Natural killer cell treated with Interleukin-12 subunit alpha and Interleukin-12 subunit beta and Interleukin-15 and Interleukin-18, amount 100 ng/mL, for 72 hours (primary cell): ENCODE results near the gene C1orf21. TPM values are rescaled to one million over a fixed set of nuclear protein-coding genes. Genes with fewer than 3 reads are reported as not detected.

ENCODE experiments used
- ATAC-seq, 2 donors: fragments of 150-1000 bp; cut with Tn5 transposase in 1 of 2; sonication (Bioruptor Pico), chemical (Tn5 transposase) in 1 of 2; 2 replicates each; pipeline ENCODE4 v1.10.0; 2021
- DNase-seq: peaks from one replicate; pipeline ENCODE4 v3.0.0; 2022; ENCODE audit warnings: low spot score
- H3K27ac Mint-ChIP-seq, 2 donors: 1 replicate in 1 of 2; 2 replicates in 1 of 2; pipeline ENCODE4 v1.8.0; 2022; ENCODE audit warnings: mixed read lengths in 2 of 2, mild to moderate bottlenecking in 1 of 2, moderate library complexity in 1 of 2
- H3K27me3 Mint-ChIP-seq, 2 donors: 1 replicate in 1 of 2; 2 replicates in 1 of 2; pipeline ENCODE4 v1.8.0; 2022; ENCODE audit warnings: mixed read lengths in 2 of 2
- H3K36me3 Mint-ChIP-seq: one replicate; pipeline ENCODE4 v1.8.0; 2022; ENCODE audit warnings: mixed read lengths
- H3K4me1 Mint-ChIP-seq, 2 donors: 1 replicate in 1 of 2; 2 replicates in 1 of 2; pipeline ENCODE4 v1.8.0; 2022; ENCODE audit warnings: low read depth in 2 of 2, mixed read lengths in 2 of 2, mild to moderate bottlenecking in 1 of 2
- H3K4me3 Mint-ChIP-seq: one replicate; pipeline ENCODE4 v1.8.0; 2022; ENCODE audit warnings: mixed read lengths
- H3K9me3 Mint-ChIP-seq: 2 replicates; pipeline ENCODE4 v1.8.0; 2022; ENCODE audit warnings: mixed read lengths
- total RNA-seq, 2 donors: library from RNA; stranded (reverse); gene quantifications; one replicate each; pipeline ENCODE4 v1.2.3, GENCODE V29; 2022

C1orf21 gene
- total RNA-seq, 2 donors from 2014 or later = 18.0 to 28.3 TPM

DNA sequence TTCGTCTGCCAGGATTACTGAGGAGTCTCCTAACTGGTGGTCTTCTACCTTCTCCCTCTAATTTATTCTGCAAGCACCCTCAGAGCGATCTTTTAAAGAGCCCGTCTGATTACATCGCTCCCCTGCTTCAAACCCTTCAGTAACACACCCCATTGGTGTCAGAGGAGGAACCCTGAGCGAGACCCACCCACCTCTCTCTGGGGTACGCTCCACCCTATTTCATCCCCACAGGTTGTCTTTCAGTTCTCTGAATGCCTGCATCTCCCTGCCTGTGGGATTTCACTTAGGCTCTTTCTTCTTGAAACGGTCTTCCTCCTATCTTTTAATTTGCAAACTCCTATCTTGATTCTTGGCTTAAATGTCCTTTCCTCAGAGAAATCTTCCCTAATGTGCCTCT is 39.4 kb downstream of the C1orf21 start:
- H3K4me1 Mint-ChIP-seq = peaks cover 47 to 49% of the 10 kb centered on the region in 2 donors
- ATAC-seq (no peak), DNase-seq (no peak)
- H3K27ac Mint-ChIP-seq = peak overlapping the region in 1 of 2 donors; percentile 44
- peaks cover 5% of the 10 kb centered on the region for H3K36me3 Mint-ChIP-seq
- no peak overlapping the region for H3K4me3 Mint-ChIP-seq
- no peaks in the 10 kb centered on the region for H3K27me3 Mint-ChIP-seq
- H3K9me3 Mint-ChIP-seq = no peaks in the 10 kb centered on the region

DNA sequence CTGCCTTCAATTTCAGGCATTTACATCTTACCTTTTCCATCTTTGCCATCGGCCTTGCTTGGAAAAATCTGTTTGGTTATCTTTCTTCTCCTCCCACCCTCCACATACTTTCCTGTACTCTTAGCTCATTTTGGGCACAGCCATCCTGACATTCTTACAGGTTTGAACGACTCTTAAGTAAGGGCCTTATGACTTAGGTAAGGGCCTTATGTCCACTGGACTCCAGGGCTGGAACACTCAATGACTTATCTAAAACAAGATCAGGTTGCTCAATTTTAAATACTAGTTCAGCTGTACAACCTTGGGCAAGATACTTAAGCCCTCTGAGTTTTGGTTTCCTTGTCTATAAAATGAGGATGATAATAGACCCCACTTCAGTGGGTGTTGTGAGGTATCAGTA is 40.9 kb downstream of the C1orf21 start:
- no peaks in the 10 kb centered on the region for H3K9me3 Mint-ChIP-seq
- H3K27ac Mint-ChIP-seq = peak overlapping the region in 1 of 2 donors; percentile 6
- no peak for ATAC-seq
- peaks cover 11% of the 10 kb centered on the region for H3K36me3 Mint-ChIP-seq
- no peak for DNase-seq
- peaks cover 41 to 43% of the 10 kb centered on the region in 2 donors for H3K4me1 Mint-ChIP-seq
- H3K27me3 Mint-ChIP-seq = no peaks in the 10 kb centered on the region
- H3K4me3 Mint-ChIP-seq = no peak overlapping the region

DNA sequence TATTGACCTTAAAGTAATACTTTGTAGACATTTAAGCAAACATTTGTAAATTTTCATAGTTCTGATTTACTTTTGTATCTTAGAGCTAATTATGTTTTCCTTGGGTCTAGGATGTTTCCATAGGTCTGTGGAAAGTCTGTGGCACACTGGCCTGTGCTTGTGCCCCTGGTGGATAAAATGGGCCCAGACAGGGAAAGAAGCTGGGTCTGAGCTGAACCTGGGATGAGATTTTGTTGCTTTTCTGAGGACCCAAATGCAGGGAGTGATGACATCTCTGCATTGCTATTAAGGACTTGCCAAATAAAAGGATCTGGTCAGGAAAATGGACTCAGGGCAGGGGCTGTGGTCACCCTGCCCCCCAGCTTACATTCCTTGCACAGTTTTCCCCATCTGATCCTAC is 41.8 kb downstream of the C1orf21 start:
- Mint-ChIP-seq H3K27me3 (no peaks in the 10 kb centered on the region), H3K9me3 (no peaks in the 10 kb centered on the region), H3K4me3 (no peak overlapping the region), H3K4me1 (peaks cover 39 to 40% of the 10 kb centered on the region in 2 donors), H3K36me3 (peaks cover 11% of the 10 kb centered on the region), H3K27ac (no peak overlapping the region)
- DNase-seq (no peak), ATAC-seq (no peak)

DNA sequence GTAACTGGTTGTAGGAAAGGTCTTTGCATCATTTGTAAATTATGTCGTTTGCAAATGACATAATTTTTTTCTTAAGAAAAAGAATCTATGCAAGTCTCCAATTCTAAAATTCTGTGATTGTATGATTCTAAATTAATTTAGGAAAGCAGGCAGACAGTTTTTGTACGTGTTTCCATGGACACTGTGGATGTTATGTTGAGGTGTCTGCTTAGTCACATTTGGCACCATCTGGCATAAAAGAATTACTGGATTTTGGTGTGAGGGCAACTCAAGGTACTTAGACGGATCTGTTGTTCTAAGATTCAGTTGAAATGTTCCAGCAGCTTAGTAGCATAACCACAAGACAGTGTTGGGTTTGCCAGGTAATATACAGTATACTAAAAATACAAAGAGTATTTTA is 42.5 kb downstream of the C1orf21 start:
- ATAC-seq (no peak), DNase-seq (no peak)
- Mint-ChIP-seq H3K4me3 (no peak overlapping the region), H3K36me3 (peaks cover 11% of the 10 kb centered on the region), H3K27ac (no peak overlapping the region), H3K27me3 (no peaks in the 10 kb centered on the region), H3K9me3 (no peaks in the 10 kb centered on the region), H3K4me1 (peaks cover 32 to 37% of the 10 kb centered on the region in 2 donors)

DNA sequence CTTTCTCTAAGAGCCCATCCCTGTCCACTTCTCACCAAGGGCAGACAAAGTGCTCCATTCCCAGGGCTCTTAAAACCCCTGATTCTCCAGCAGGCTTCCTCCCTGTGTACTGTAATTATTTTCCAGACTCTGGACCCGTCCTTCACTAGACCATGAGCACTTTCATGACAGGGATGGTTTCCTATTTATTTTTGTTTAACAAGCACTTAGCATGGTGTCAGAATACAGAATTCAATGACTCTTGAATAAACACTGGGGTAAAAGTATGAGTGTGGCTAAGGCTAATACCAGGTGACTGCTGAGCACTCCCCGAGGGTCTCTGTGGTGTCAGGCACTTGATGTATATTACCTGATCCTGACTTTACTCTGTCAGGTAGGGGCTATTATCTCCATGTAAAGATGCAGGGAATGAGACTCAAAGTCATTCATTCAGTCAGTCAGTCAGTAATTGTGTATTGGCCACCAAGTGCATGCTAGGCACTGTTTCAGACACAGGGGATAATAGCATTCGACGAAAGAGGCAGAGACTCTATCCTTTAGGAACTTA is 47.2 kb downstream of the C1orf21 start:
- H3K4me1 Mint-ChIP-seq = peaks cover 8 to 13% of the 10 kb centered on the region in 2 donors
- H3K27me3 Mint-ChIP-seq = no peaks in the 10 kb centered on the region
- H3K9me3 Mint-ChIP-seq = no peaks in the 10 kb centered on the region
- peaks cover 6% of the 10 kb centered on the region for H3K36me3 Mint-ChIP-seq
- no peak overlapping the region for H3K27ac Mint-ChIP-seq
- no peak overlapping the region for H3K4me3 Mint-ChIP-seq
- no peak for ATAC-seq
- DNase-seq = no peak

DNA sequence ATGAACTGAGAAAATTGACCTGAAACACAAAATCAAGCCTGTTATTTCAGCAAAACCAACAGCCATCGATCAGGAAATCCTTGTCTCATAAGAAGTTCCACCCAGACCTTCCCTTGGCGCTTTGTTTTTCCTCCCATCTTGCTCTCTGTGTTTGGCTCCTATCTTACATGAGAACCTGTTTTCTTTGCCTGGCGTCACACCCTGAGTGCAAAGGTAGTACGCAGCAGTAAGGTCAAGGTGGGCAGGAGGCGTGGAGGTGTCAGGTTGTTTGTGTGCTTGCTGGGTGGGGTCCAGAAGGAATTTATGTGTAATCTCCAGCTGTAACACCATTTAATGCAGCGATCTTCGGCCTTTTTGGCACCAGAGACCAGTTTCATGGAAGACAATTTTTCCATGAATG is 50.5 kb downstream of the C1orf21 start:
- no peaks in the 10 kb centered on the region for H3K9me3 Mint-ChIP-seq
- ATAC-seq (no peak), DNase-seq (no peak)
- no peak overlapping the region for H3K4me3 Mint-ChIP-seq
- H3K27ac Mint-ChIP-seq = no peak overlapping the region
- H3K4me1 Mint-ChIP-seq = peaks cover 16% of the 10 kb centered on the region in 2 donors
- no peaks in the 10 kb centered on the region for H3K27me3 Mint-ChIP-seq
- no peaks in the 10 kb centered on the region for H3K36me3 Mint-ChIP-seq

DNA sequence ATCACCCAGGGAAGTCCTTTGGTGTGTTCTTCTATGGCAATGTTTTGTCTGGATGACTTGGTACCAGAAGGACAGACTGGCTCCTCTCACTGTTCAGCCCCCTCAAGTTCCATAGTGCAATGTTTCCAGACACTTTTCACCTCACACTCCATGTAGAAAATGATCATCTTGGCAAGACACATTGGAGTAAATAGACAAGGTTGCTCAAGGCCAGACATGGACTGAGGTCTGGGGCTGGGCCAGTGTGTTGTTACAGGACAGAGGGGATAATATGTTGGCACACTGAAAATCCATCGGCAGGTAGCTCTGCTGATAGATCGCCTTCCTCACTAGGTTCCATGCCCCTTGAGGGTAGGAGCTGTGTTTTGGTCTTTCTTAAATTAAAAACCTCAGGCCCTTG is 51.5 kb downstream of the C1orf21 start:
- H3K27ac Mint-ChIP-seq = no peak overlapping the region
- H3K9me3 Mint-ChIP-seq = no peaks in the 10 kb centered on the region
- ATAC-seq (no peak), DNase-seq (no peak)
- no peaks in the 10 kb centered on the region for H3K27me3 Mint-ChIP-seq
- peaks cover 22 to 23% of the 10 kb centered on the region in 2 donors for H3K4me1 Mint-ChIP-seq
- H3K4me3 Mint-ChIP-seq = no peak overlapping the region
- H3K36me3 Mint-ChIP-seq = no peaks in the 10 kb centered on the region

DNA sequence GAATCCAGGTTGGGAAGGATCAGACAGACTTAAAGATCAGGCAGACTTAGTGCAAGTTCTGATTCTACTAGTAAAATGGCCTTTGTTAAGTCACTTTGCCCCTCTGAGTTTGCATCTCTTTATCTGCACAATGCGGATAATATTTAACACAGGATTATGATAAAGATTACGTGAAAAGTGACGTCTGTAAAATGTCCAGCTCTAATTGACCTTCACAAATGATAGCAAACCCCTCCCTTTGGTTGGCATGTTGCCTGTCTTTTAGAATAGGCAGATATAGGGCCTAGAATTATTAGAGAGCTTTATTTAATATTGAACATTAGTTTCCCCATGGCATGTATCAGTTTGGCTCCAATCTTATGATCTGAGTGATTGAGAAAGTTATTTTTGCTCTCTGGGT is 55.4 kb downstream of the C1orf21 start:
- ATAC-seq (no peak), DNase-seq (no peak)
- Mint-ChIP-seq H3K4me3 (no peak overlapping the region), H3K4me1 (peaks cover 30 to 34% of the 10 kb centered on the region in 2 donors), H3K27me3 (no peaks in the 10 kb centered on the region), H3K27ac (no peak overlapping the region), H3K36me3 (no peaks in the 10 kb centered on the region), H3K9me3 (no peaks in the 10 kb centered on the region)

DNA sequence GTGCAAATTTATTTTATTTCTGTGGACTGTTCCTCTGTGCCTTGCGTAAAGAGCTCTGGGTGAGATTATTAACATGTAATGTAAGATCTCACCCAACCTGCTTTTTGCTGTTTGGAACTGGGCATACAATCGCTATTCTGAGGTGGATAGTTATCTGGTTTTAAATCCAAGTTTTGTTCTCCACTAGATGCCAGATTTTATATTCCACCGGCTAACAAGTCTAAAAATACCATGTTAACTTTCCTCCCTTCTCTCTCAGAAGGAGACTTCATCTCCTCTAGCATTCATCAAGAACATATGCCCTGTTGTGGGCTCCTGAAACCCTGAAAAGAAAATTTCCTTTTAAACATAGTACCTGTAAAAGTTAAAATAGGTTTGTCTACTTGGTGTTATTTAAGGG is 56.4 kb downstream of the C1orf21 start:
- H3K4me1 Mint-ChIP-seq = peaks cover 34 to 41% of the 10 kb centered on the region in 2 donors

DNA sequence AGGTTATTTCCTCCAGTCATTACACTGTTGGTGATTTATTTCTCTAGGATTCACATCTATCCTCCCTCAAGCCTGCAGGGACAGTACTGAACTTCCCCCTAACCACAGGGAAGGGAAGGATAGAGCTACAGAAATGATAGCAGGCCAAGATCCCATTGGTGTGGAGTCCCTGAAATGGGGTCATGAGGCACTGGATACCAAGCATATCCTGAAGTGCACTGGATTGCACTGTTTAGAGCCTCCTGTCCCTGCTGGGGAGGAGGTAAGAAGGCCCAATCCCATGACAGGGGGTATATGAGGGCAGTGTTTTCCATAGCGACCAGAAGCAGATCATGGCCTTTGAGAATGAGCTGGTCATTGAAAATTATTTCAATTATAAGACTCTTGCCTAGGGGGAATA is 56.8 kb downstream of the C1orf21 start:
- peaks cover 31 to 40% of the 10 kb centered on the region in 2 donors for H3K4me1 Mint-ChIP-seq

More for the DNA sequence above, 56.4 kb downstream of the C1orf21 start:
- Mint-ChIP-seq H3K27ac (no peak overlapping the region), H3K4me3 (no peak overlapping the region), H3K27me3 (no peaks in the 10 kb centered on the region), H3K9me3 (no peaks in the 10 kb centered on the region), H3K36me3 (no peaks in the 10 kb centered on the region)
- ATAC-seq (no peak), DNase-seq (no peak)

DNA sequence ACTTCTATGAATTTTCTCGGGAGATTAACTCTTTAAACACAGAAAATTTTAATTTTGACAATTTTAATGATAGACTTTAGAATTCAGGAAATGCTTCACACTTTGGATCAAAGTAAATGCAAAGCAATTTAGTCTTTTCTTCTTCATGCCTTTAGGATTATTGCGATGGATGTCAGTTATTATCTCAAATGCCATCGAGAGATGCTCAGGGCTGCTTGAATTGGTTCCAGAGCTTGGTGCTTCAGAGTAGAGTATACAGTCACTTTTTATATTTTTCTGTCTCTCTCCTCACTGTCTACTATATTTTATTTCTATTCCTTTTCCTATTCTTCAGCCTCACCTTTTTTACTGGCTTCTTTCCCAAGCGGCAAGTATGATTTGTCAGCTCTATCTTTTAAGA is 59.2 kb downstream of the C1orf21 start:
- Mint-ChIP-seq H3K4me3 (no peak overlapping the region), H3K9me3 (no peaks in the 10 kb centered on the region), H3K27ac (no peak overlapping the region), H3K4me1 (peaks cover 29 to 44% of the 10 kb centered on the region in 2 donors), H3K27me3 (no peaks in the 10 kb centered on the region), H3K36me3 (no peaks in the 10 kb centered on the region)
- no peak for DNase-seq
- no peak for ATAC-seq

More for the DNA sequence above, 56.8 kb downstream of the C1orf21 start:
- H3K27ac Mint-ChIP-seq = no peak overlapping the region
- H3K9me3 Mint-ChIP-seq = no peaks in the 10 kb centered on the region
- DNase-seq = no peak
- no peak overlapping the region for H3K4me3 Mint-ChIP-seq
- no peaks in the 10 kb centered on the region for H3K36me3 Mint-ChIP-seq
- no peak for ATAC-seq
- H3K27me3 Mint-ChIP-seq = no peaks in the 10 kb centered on the region

DNA sequence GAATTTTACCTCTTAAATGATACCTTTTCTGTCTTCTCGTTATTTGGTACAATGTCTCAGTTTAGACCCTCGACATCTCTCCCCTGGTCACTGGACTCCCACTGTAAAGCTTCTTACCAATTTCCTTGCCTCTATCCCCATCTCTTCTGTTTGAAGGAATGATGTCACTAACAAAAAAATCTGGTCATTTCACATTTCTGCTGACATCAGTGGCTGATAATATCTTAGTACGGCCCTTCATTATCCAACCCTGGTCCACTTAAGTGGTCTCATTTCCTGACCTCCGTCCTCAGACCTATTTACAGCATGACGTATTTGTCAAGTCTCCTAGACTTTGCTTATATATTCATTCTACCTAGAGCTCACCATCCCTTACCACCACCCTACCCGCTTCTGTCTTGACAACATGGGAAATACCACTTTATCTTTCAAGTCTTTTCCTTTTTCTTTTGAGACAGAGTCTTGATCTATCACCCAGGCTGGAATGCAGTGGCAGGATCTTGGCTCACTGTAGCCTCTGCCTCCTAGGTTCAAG is 60.9 kb downstream of the C1orf21 start:
- DNase-seq = no peak
- Mint-ChIP-seq H3K27me3 (no peaks in the 10 kb centered on the region), H3K9me3 (no peaks in the 10 kb centered on the region), H3K4me3 (no peak overlapping the region), H3K36me3 (no peaks in the 10 kb centered on the region), H3K27ac (no peak overlapping the region), H3K4me1 (peaks cover 25 to 50% of the 10 kb centered on the region in 2 donors)
- no peak for ATAC-seq

DNA sequence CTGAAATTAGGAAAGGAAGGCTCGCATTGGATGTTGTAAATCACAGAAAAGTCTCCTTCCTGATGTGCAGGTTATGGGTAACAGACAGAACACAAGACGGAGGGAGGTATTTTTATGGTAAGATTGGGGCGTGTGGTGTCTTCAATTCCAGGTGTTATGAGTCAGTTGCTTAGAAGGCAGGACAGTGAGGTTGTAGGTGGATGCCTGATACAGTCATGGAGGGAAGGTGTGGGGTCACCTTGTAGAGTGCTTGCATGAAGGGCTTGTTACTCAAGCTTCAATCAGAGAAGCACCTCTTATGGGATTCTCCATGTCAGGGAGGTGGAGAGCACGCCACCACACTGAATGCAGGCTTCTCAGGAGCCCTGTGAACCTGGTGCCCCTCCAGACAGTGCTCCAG is 63.1 kb downstream of the C1orf21 start:
- no peak for DNase-seq
- Mint-ChIP-seq H3K9me3 (no peaks in the 10 kb centered on the region), H3K4me1 (peaks cover 39 to 57% of the 10 kb centered on the region in 2 donors), H3K27ac (no peak overlapping the region), H3K4me3 (no peak overlapping the region), H3K36me3 (no peaks in the 10 kb centered on the region), H3K27me3 (no peaks in the 10 kb centered on the region)
- peak in 1 of 2 donors; percentile 13 for ATAC-seq

DNA sequence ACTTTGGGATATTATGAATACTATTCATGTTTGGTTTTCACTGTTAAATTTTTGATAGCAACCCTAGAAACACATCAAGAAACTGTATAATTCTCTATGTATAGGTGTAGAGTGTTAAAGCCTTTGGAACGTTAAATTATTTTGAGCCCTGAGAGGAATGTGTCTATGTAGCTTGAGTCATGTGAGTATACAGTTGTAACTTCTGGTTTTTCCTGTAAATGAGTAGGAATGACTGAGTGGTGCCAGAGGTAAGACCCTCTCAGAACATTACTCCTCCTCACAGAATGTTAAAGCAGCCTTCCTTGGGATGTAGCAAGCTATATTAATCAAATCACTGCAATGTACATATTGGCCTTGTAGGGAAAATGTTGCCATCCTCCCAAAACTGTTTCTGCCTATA is 69.0 kb downstream of the C1orf21 start:
- Mint-ChIP-seq H3K4me3 (no peak overlapping the region), H3K36me3 (no peaks in the 10 kb centered on the region), H3K4me1 (peaks cover 48 to 54% of the 10 kb centered on the region in 2 donors), H3K27ac (peak overlapping the region in 1 of 2 donors; percentile 52), H3K27me3 (no peaks in the 10 kb centered on the region), H3K9me3 (no peaks in the 10 kb centered on the region)
- DNase-seq (no peak), ATAC-seq (no peak)

DNA sequence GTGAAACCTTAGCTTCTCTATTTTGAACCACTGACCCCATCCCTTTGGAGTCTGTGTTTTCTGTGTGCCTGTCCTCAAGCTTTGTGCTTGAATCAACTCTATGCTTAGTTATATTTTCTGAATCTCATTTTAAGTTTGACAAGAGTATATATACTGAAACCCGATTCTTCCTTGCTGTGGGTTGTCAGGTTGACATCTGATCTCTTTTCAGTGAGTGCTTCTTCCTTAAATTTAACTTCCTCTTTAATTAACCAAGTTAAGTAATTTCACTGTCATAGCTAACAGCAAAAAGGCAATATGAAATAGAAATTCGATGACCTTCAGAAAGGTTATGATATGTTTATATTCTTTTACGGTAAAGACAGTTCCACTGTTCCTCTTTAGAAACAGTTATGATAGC is 69.4 kb downstream of the C1orf21 start:
- no peaks in the 10 kb centered on the region for H3K9me3 Mint-ChIP-seq
- peaks cover 48 to 58% of the 10 kb centered on the region in 2 donors for H3K4me1 Mint-ChIP-seq
- H3K27me3 Mint-ChIP-seq = no peaks in the 10 kb centered on the region
- H3K27ac Mint-ChIP-seq = peak overlapping the region in 1 of 2 donors; percentile 52
- DNase-seq (no peak), ATAC-seq (no peak)
- peak overlapping the region; percentile 2 for H3K4me3 Mint-ChIP-seq
- no peaks in the 10 kb centered on the region for H3K36me3 Mint-ChIP-seq
